K562 (cell line): ENCODE measurements around the gene PDLIM4. TPM values are rescaled to one million over a fixed set of nuclear protein-coding genes. Genes with fewer than 3 reads are reported as not detected.

Experiments used
- BHLHE40 ChIP-seq: IDR thresholded peaks from 2 replicates; pipeline ENCODE4 v1.6.1; 2011; ENCODE audit warnings: low read length, improper control_type of control experiment
- C11orf30 ChIP-seq: fragments of 450-650 bp; IDR thresholded peaks from 2 replicates; pipeline ENCODE4 v1.6.1; 2016; ENCODE audit warnings: low read depth, mild to moderate bottlenecking
- CBFA2T3 ChIP-seq: fragments of 450-650 bp; IDR thresholded peaks from 2 replicates; pipeline ENCODE4 v1.6.1; 2017
- CHCHD3 ChIP-seq: fragments of 250-450 bp; sonication (Bioruptor Pico); IDR thresholded peaks from 2 replicates; pipeline ENCODE4 v2.1.2; 2022; ENCODE audit warnings: mild to moderate bottlenecking
- FOXP1 ChIP-seq: sonication (generic); formaldehyde crosslinking; IDR thresholded peaks from 2 replicates; pipeline ENCODE4 v1.8.0; 2022; ENCODE audit warnings: mild to moderate bottlenecking, missing genetic modification reagents
- GABPA ChIP-seq: fragments of 200-800 bp; sonication (Bioruptor generic); conservative IDR thresholded peaks from 2 replicates; pipeline ENCODE4 v1.6.1; 2016; ENCODE audit warnings: low read depth, missing genetic modification characterization, missing compliant biosample characterization
- GTF2E2 ChIP-seq: fragments of 200-800 bp; sonication (Bioruptor generic); IDR thresholded peaks from 2 replicates; pipeline ENCODE4 v1.6.1; 2016; ENCODE audit warnings: missing genetic modification characterization, missing compliant biosample characterization
- HDAC8 ChIP-seq: fragments of 450-650 bp; IDR thresholded peaks from 2 replicates; pipeline ENCODE4 v1.6.1; 2016; ENCODE audit warnings: mild to moderate bottlenecking, missing genetic modification characterization, moderate library complexity, missing compliant biosample characterization
- HES1 ChIP-seq: fragments of 450-650 bp; IDR thresholded peaks from 2 replicates; pipeline ENCODE4 v1.6.1; 2016; ENCODE audit warnings: low read depth, mild to moderate bottlenecking, moderate library complexity
- KAT7 ChIP-seq: sonication (generic); formaldehyde crosslinking; IDR thresholded peaks from 2 replicates; pipeline ENCODE4 v1.8.0; 2022; ENCODE audit warnings: missing genetic modification reagents, mild to moderate bottlenecking, borderline replicate concordance
- MYBL2 ChIP-seq, 2 experiments: fragments of 450-650 bp in 1 of 2; sonication (generic) in 1 of 2; formaldehyde crosslinking in 1 of 2; IDR thresholded peaks; 2 replicates each; pipeline versions ENCODE4 v1.6.1 to v1.8.1; 2017 to 2022; ENCODE audit warnings: borderline replicate concordance in 1 of 2, inconsistent platforms in 1 of 2, low read depth in 1 of 2, mild to moderate bottlenecking in 1 of 2, missing genetic modification reagents in 1 of 2, moderate library complexity in 1 of 2
- POLR2G ChIP-seq: fragments of 200-400 bp; formaldehyde crosslinking; IDR thresholded peaks from 2 replicates; pipeline ENCODE4 v1.6.1; 2017; ENCODE audit warnings: low read depth, mild to moderate bottlenecking, antibody characterized with exemption, low read length, moderate library complexity
- RAD51 ChIP-seq: fragments of 450-650 bp; IDR thresholded peaks from 2 replicates; pipeline ENCODE4 v1.7.1; 2016; ENCODE audit warnings: low read depth, mild to moderate bottlenecking, borderline replicate concordance
- RBM39 ChIP-seq: fragments of 200-400 bp; formaldehyde crosslinking; optimal IDR thresholded peaks from 2 replicates; pipeline ENCODE3; 2018; ENCODE audit warnings: low read depth, low read length
- RNF2 ChIP-seq: sonication (generic); IDR thresholded peaks from 2 replicates; pipeline ENCODE4 v1.6.1; 2016
- SAFB ChIP-seq: fragments of 200-400 bp; formaldehyde crosslinking; IDR thresholded peaks from 2 replicates; pipeline ENCODE4 v1.6.1; 2017; ENCODE audit warnings: low read depth, low read length, borderline replicate concordance
- SMARCE1 ChIP-seq: fragments of 450-650 bp; IDR thresholded peaks from 2 replicates; pipeline ENCODE4 v1.7.1; 2016; ENCODE audit warnings: mild to moderate bottlenecking
- SRSF9 ChIP-seq: fragments of 200-400 bp; formaldehyde crosslinking; IDR thresholded peaks from 2 replicates; pipeline ENCODE4 v1.6.1; 2017; ENCODE audit warnings: low read depth, low read length, borderline replicate concordance
- XRCC5 ChIP-seq: fragments of 200-400 bp; formaldehyde crosslinking; IDR thresholded peaks from 2 replicates; pipeline ENCODE4 v1.6.1; 2017; ENCODE audit warnings: low read depth, mild to moderate bottlenecking, low read length
- ZBTB7A ChIP-seq: IDR thresholded peaks from 2 replicates; pipeline ENCODE4 v1.6.1; 2011; ENCODE audit warnings: low read depth, mild to moderate bottlenecking, low read length, moderate library complexity, borderline replicate concordance; ENCODE audit not compliant: control insufficient read depth
- ZFP30 ChIP-seq: fragments of 250-450 bp; sonication (Bioruptor Pico); IDR thresholded peaks from 2 replicates; pipeline ENCODE4 v1.8.0; 2022; ENCODE audit warnings: moderate library complexity, mild to moderate bottlenecking, inconsistent platforms, borderline replicate concordance
- ZNF124 ChIP-seq: sonication (generic); formaldehyde crosslinking; IDR thresholded peaks from 2 replicates; pipeline ENCODE4 v1.8.1; 2022; ENCODE audit warnings: missing genetic modification reagents
- ZNF174 ChIP-seq: fragments of 250-450 bp; sonication (Bioruptor Pico); IDR thresholded peaks from 2 replicates; pipeline ENCODE4 v1.4.0; 2020; ENCODE audit warnings: mild to moderate bottlenecking
- ZNF347 ChIP-seq: fragments of 450-650 bp; formaldehyde crosslinking; IDR thresholded peaks from 2 replicates; pipeline ENCODE4 v1.4.0; 2020; ENCODE audit warnings: low read depth, mild to moderate bottlenecking, moderate library complexity
- polyA plus RNA-seq, 8 experiments: library from polyadenylated mRNA; depleted of rRNA in 4 of 8; stranded (reverse) in 5 of 8; unstranded in 3 of 8; fragments of >200 nt; fragmentation: Nextera tagmentation in 2 of 8; fragmentation: Illumina TruSeq in 1 of 8; extraction: Ambion mirVana in 2 of 8; extraction: Trizol in 1 of 8; gene quantifications; 2 replicates each; pipeline versions ENCODE4 v1.2.1 to v1.2.3, GENCODE V29; 2011 to 2014; ENCODE audit warnings: inconsistent platforms in 1 of 8, missing spikeins in 1 of 8
- total RNA-seq, 7 experiments: library from RNA; depleted of rRNA in 6 of 7; stranded (reverse); fragments of >200 nt in 6 of 7; fragmentation: Illumina TruSeq in 2 of 7; extraction: Trizol in 2 of 7; gene quantifications; 2 replicates each; pipeline versions ENCODE4 v1.2.1 to v1.2.3, GENCODE V29; 2011 to 2021; ENCODE audit warnings: low replicate concordance in 1 of 7
- TF ChIP-seq, protein P1 (sequence below): fragments of 200-800 bp; sonication (Bioruptor generic); IDR thresholded peaks from 2 replicates; pipeline ENCODE4 v1.6.1; 2016; ENCODE audit warnings: missing genetic modification characterization, missing compliant biosample characterization

PDLIM4 gene
- total and polyA plus RNA-seq, 9 of the 15 experiments (the other 6 are each of a cell fraction or from before 2014, with no cell fraction given) = 0.28 to 32.8 (median 13.1) TPM

- TF ChIP-seq, protein P1, sequence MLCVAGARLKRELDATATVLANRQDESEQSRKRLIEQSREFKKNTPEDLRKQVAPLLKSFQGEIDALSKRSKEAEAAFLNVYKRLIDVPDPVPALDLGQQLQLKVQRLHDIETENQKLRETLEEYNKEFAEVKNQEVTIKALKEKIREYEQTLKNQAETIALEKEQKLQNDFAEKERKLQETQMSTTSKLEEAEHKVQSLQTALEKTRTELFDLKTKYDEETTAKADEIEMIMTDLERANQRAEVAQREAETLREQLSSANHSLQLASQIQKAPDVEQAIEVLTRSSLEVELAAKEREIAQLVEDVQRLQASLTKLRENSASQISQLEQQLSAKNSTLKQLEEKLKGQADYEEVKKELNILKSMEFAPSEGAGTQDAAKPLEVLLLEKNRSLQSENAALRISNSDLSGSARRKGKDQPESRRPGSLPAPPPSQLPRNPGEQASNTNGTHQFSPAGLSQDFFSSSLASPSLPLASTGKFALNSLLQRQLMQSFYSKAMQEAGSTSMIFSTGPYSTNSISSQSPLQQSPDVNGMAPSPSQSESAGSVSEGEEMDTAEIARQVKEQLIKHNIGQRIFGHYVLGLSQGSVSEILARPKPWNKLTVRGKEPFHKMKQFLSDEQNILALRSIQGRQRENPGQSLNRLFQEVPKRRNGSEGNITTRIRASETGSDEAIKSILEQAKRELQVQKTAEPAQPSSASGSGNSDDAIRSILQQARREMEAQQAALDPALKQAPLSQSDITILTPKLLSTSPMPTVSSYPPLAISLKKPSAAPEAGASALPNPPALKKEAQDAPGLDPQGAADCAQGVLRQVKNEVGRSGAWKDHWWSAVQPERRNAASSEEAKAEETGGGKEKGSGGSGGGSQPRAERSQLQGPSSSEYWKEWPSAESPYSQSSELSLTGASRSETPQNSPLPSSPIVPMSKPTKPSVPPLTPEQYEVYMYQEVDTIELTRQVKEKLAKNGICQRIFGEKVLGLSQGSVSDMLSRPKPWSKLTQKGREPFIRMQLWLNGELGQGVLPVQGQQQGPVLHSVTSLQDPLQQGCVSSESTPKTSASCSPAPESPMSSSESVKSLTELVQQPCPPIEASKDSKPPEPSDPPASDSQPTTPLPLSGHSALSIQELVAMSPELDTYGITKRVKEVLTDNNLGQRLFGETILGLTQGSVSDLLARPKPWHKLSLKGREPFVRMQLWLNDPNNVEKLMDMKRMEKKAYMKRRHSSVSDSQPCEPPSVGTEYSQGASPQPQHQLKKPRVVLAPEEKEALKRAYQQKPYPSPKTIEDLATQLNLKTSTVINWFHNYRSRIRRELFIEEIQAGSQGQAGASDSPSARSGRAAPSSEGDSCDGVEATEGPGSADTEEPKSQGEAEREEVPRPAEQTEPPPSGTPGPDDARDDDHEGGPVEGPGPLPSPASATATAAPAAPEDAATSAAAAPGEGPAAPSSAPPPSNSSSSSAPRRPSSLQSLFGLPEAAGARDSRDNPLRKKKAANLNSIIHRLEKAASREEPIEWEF = no peak
- TF ChIP-seq RAD51 = peak; percentile 79
- peak; percentile 81 for TF ChIP-seq FOXP1
- peak; percentile 79; the same call in 1 of the 2 replicates for TF ChIP-seq SAFB
- TF ChIP-seq C11orf30 = no peak
- no peak for TF ChIP-seq RBM39
- TF ChIP-seq ZNF174 (CRISPR knock-in tag) = no peak
- no peak for TF ChIP-seq ZNF124 (CRISPR knock-in tag)
- TF ChIP-seq CBFA2T3 = no peak
- no peak for TF ChIP-seq XRCC5
- peak; percentile 62; the same call in 1 of the 2 replicates for TF ChIP-seq KAT7 (CRISPR knock-in tag)
- no peak for TF ChIP-seq GTF2E2 (tag)
- TF ChIP-seq POLR2G = peak; percentile 93
- TF ChIP-seq ZBTB7A = peak; percentile 82; the same call in 1 of the 2 replicates
- TF ChIP-seq SRSF9 = no peak
- TF ChIP-seq RNF2 = no peak
- TF ChIP-seq BHLHE40 = peak; percentile 62; the same call in 1 of the 2 replicates
- TF ChIP-seq CHCHD3 (CRISPR knock-in tag) = no peak
- TF ChIP-seq GABPA (tag) = no peak
- no peak for TF ChIP-seq HES1
- TF ChIP-seq ZNF347 (CRISPR knock-in tag) = no peak
- TF ChIP-seq ZFP30 = no peak
- TF ChIP-seq SMARCE1 = no peak
- no peak for TF ChIP-seq HDAC8
- TF ChIP-seq MYBL2 (IDR thresholded peaks at IDR 0.05; ENCODE audit: low read depth) = no peak
- no peak for TF ChIP-seq MYBL2 (CRISPR knock-in tag; IDR thresholded peaks at IDR 0.05; ENCODE audit: borderline replicate concordance)
Measured at GRCh38 chr5:132293992-132294727, 36.7 kb downstream of the PDLIM4 start, which contains the start of gene SLC22A4 (continued).
